ENCODE results near the gene CBFB. TPM values are rescaled to one million over a fixed set of nuclear protein-coding genes. Genes with fewer than 3 reads are reported as not detected.

Gene CBFB
- total and polyA plus RNA-seq, 2 experiments from 2014 or later = 26.1 to 26.9 TPM

- no peak overlapping the region for H3K4me3 ChIP-seq
- H3K4me1 Mint-ChIP-seq = no peaks in the 10 kb centered on the region
- H3K27me3 ChIP-seq (ENCODE audit: insufficient read depth) = no peaks in the 10 kb centered on the region
- no peaks in the 10 kb centered on the region for H3K27me3 Mint-ChIP-seq (ENCODE audit: insufficient read depth, low read depth, poor library complexity)
- no peaks in the 10 kb centered on the region; the same call in none of the 2 replicates for H3K36me3 ChIP-seq (ENCODE audit: insufficient read depth)
- ATAC-seq (no peak), DNase-seq (ENCODE audit: low spot score) (no peak)
- H2AFZ ChIP-seq = no peak overlapping the region
- no peaks in the 10 kb centered on the region for H3K4me1 ChIP-seq (ENCODE audit: insufficient read depth)
- no peak overlapping the region for H3K27ac Mint-ChIP-seq
- no peaks in the 10 kb centered on the region for H3F3A ChIP-seq (replicated peaks; ENCODE audit: low read depth)
- H3K36me3 Mint-ChIP-seq (ENCODE audit: low read depth) = no peaks in the 10 kb centered on the region
- no peak overlapping the region for H3K4me2 ChIP-seq
- H3K4me3 Mint-ChIP-seq = no peak overlapping the region
- H3K79me2 ChIP-seq (replicated peaks; ENCODE audit: insufficient read depth) = no peaks in the 10 kb centered on the region
- no peak overlapping the region for H3K27ac ChIP-seq (ENCODE audit: low read depth)
- no peaks in the 10 kb centered on the region for H3K9me2 ChIP-seq (ENCODE audit: insufficient read depth)
- no peak for TF ChIP-seq JUNB (IDR thresholded peaks at IDR 0.05; ENCODE audit: unreplicated experiment)
- no peak for TF ChIP-seq CTCF (conservative IDR thresholded peaks at IDR 0.05; ENCODE audit: low read depth in 2 of 2)
- no peak for TF ChIP-seq STAT1 (IDR thresholded peaks at IDR 0.05; ENCODE audit: unreplicated experiment)
- no peak for TF ChIP-seq ZNF462 (CRISPR knock-in tag; IDR thresholded peaks at IDR 0.05)
- no peak for TF ChIP-seq ZNF331 (CRISPR knock-in tag; IDR thresholded peaks at IDR 0.05; ENCODE audit: low read depth)
- TF ChIP-seq EZH2 (IDR thresholded peaks at IDR 0.05; ENCODE audit: low read depth, unreplicated experiment) = no peak
- no peak for TF ChIP-seq REST (IDR thresholded peaks at IDR 0.05; ENCODE audit: unreplicated experiment)
- TF ChIP-seq POLR2AphosphoS5 (IDR thresholded peaks at IDR 0.05; ENCODE audit: low read depth) = no peak
- TF ChIP-seq EZH2phosphoT487 (IDR thresholded peaks at IDR 0.05; ENCODE audit: unreplicated experiment) = no peak
- TF ChIP-seq NANOG (IDR thresholded peaks at IDR 0.05; ENCODE audit: borderline replicate concordance) = no peak
- TF ChIP-seq ZNF114 (CRISPR knock-in tag; IDR thresholded peaks at IDR 0.05) = no peak
- no peak for TF ChIP-seq CREB1 (CRISPR knock-in tag; IDR thresholded peaks at IDR 0.05; ENCODE audit: low read depth)
- no peak for TF ChIP-seq ETS1 (IDR thresholded peaks at IDR 0.05)
- no peaks in the 10 kb centered on the region for H3K9me3 Mint-ChIP-seq
- peaks cover 7% of the 10 kb centered on the region; the same call in 1 of the 2 replicates for H4K20me1 ChIP-seq (replicated peaks; ENCODE audit: insufficient read depth)
Observed at GRCh38 chr16:67075331-67075730, 46.4 kb downstream of the CBFB start.

Data from GM23338 (cell line).